Left kidney (tissue), 2 donors: ENCODE results near the gene NOS1AP. TPM values are rescaled to one million over a fixed set of nuclear protein-coding genes. Genes with fewer than 3 reads are reported as not detected.

ENCODE experiments used
- DNase-seq: peaks from one replicate; pipeline ENCODE4 v3.0.0-alpha.2; 2013
- polyA plus RNA-seq: library from polyadenylated mRNA; unstranded; fragments of 120-200 nt; gene quantifications from one replicate; pipeline ENCODE4 v1.2.1, GENCODE V29; 2013; ENCODE audit not compliant: insufficient read length

Gene NOS1AP
- polyA plus RNA-seq, 1 donor = 10.7 TPM

- DNase-seq = no peak
Observed at GRCh38 chr1:162256287-162256686, 186.8 kb downstream of the NOS1AP start.

DNA sequence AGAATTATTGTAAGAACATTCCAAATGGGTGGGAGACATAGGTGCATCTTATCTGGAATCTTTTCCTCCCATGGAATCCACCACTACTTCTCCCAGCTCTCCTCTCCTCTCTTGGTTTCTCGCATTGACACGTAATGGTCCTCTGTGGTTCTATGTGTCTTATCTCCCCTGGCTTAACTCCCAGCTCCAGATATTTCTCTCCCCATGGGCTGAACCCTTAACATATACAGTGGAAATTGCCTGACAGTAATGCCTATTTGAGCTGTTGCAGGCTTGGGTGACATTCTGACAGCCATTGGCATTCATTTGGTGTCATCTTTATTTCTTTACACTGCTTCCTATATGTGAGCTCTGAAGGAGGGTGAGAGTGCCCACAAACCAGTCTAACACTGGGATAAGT, 188.9 kb downstream of the NOS1AP start:
- DNase-seq = no peak

GRCh38 chr1:162259894-162260455, 190.5 kb downstream of the NOS1AP start:
- no peak for DNase-seq

DNA sequence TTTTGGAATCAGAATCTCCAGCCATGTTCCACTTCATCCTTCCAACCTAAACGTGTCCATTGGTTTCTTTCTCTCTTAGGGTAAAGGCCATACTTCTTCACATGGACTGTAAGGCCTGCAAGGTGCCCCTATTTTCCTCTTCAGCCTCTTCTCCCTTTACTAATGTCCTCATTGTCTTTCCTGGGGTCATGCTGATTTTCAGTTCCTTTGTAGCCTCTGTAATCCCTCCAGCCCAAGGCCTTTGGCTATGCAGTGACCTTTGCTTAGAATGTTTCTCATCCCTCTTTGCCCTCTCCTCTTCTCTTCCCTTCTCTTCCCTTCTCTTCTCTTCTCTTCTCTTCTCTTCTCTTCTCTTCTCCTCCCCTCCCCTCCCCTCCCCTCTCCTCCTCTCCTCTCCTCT, 194.6 kb downstream of the NOS1AP start:
- no peak for DNase-seq

- DNase-seq = no peak
Observed at GRCh38 chr1:162265983-162266382, 196.5 kb downstream of the NOS1AP start.

DNA sequence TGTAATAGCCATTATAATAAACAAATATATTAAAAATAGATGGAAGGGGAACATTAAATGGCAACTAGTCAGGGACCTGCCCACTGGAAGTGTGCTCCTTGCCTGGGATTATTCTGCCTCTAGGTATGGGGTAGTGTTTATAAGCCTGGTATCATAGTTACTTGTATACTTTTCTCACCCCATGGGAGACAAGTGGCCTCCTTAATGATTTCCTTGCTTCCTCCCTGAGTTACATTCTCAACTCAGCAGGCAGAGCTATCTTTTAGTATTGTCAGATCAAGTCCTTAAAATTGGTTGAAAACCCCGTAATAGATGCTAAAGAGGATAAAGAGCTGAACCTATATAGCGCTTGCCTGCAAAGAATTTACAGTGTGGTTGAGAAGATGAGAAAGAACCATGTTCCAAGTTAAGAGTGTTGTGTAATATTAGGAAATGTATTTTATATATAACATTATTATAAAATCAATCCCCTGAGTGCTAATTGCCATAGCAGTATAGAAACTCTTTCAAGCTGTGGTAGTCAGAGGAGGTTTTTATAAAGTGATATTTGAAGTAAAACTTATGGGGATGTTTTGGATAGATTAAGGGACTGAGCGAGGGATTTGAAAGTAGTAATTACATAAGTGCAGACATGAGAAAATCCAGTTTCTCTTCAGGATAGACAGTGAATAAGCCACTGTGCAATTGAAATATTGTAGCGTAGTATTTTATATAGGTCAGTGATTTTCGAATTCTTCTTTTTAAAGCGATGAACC, 200.7 kb downstream of the NOS1AP start:
- no peak for DNase-seq

DNA sequence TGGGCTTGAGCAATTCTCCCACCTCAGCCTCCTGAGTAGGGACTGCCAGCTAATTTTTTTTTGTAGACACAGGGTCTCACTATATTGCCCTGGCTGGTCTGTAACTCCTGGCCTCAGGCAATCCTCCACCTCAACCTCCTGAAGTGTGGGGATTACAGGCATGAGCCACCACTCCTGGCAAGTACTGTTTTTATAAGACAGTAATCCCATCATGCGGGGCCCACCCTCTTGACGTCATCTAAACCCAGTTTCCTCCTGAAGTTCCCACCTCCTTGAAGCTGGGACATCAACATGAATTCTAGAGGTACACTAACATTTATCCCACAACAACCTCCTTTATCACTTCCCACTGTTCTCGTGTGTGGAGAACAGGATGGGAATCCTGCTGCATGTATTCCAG, 202.5 kb downstream of the NOS1AP start:
- DNase-seq = no peak

- no peak for DNase-seq
Observed at GRCh38 chr1:162272419-162272818, 202.9 kb downstream of the NOS1AP start.

- DNase-seq = no peak
Observed at GRCh38 chr1:162275622-162276175, 206.2 kb downstream of the NOS1AP start.

DNA sequence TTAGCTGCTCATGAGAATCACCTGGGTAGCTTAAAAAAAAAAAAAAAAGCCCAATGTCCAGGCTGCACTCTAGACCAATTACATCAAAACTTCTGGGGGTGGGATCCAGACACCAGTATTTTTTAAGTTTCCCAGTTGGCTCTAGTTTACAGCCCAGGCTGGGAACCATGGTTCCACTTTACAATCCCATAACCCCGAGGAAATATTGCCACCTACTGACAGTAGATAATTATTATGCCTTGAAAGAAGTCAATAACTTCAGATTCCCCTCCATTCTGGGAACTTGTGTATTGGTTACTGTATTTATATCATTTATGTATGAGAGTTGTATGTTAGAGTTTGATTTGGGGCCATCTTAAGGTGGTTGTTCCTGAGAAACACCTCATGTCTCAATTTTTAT, 207.0 kb downstream of the NOS1AP start:
- no peak for DNase-seq

DNA sequence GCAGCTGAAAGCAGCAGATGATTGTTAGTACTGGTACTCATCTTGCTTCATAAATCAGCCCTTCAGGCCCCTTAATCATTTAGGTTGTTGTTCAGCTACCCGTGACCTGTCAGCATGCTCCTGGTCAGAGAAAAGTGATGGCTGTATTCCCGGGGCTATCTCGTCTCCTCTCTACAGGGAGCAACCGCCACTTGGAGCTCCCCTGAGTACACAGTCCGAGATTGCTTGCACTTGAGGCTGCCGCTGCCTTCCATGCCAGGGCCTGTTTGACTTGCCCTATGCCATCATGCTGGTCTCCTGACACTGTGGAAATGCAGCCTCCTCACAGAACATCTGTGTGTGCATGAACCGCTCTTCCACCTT, 209.6 kb downstream of the NOS1AP start:
- DNase-seq = no peak

DNA sequence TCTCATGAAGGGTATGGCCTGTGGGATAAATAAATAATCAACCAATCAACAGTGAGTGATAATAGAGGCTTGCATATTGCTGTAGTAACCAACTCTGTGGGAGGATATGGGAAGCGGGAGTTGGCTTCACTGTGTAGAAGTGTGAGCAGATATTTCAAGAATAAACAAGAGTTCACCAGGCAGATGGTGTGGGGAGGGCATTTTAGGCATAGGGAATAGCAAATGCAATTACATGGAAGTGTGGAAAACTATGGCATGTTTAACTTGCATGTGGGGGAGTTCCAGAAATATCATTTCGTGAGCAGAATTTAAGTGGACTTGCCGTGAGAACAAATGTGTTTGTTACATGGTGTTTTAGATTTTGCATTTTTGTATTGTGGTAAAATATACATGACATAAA, 211.9 kb downstream of the NOS1AP start:
- no peak for DNase-seq

DNA sequence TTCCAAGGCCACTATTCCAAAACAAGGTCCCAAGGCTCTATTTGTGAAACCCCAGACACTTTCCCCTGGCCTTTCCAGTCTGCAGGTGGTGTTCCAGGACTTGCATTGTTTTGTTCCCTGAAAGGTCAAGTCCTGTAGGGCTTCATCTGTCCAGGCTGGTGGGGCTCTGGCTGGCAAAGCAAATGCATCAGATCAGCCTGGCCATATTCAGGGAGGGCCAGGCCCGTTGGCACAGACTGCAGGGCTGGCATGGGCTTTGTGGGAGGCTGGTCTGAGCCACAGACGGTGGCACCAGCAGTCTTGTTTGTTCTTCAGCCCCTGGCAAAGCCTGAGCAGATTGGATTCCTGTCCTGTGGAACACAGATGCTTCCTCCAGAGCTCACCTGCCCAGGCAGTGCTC, 214.2 kb downstream of the NOS1AP start:
- no peak for DNase-seq

DNA sequence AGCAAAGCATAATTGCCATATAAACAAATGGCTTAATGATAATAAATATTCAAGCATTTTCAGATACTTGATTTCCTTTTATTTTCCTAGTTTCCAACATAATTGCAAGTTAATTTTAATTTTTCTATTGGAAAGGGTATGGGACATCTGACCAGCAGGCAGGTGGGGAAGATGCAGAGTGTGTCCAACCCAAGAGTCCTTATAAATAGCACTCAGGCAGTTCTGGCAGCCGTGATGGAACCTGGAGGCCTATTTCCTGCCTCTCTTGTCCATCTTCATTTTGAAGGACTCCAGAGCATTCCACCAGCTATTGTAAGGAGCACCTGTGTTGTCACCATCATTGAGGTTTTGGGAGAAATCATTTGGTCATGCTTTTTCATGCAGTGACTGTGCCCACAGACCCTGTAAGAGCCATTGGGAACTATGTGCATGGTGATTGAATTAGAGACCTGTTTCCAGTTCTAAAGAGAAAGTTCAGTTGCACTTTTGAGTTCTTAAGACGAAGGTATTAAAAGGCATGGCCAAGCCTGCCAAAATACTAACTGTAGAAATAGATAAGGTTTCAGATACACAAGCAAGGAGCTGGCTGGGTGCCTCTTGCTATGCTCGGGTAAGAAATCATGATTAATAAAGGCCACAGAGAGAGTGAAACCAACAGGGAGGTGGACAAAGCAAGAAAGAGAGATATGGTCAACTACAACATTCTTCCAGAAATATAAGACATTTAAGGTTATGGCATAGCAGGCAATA, 214.9 kb downstream of the NOS1AP start:
- no peak for DNase-seq

DNA sequence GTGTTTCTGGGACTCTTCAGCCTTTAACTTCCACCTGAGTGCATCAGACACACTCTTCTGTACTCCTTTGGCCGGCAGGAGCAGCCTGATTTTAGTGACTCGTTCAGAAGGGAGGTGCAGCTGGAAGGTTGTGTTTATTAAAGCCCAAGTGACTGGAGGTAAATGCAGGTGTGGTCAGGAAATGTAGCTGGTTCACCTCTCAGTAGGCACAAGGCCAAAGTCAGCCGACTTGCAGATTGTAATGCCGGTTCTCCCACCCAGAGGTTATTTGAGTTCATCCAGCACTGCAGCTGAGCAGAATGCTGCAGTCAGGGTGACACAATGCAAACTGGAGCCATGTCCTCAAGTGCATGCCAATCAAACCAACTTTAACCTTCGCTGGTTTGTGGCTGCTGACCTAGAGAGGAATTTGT, 215.7 kb downstream of the NOS1AP start:
- peak; percentile 54 for DNase-seq

- DNase-seq = no peak
Observed at GRCh38 chr1:162291000-162291399, 221.5 kb downstream of the NOS1AP start.

DNA sequence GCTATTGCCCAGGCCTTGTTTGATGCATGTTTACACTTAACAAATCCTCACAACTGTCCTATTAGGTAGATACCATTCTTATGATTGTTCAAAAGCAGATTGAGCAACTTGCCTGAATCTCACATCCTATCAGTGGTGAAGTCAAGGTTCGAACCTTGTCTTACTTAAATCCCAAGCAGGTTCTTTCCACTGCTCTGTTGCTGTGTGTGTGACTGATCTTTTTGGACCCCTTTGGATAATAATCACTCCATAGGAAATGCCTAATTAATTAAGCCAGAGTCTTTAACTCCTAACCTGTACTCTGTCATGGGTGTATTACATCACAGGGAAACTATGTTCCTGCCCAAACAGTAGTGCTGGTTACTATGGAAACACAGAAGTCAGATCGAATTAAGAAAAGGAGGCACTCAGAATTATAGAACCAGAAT, 222.9 kb downstream of the NOS1AP start:
- no peak for DNase-seq

GRCh38 chr1:162293073-162293692, 223.7 kb downstream of the NOS1AP start:
- DNase-seq = no peak

DNA sequence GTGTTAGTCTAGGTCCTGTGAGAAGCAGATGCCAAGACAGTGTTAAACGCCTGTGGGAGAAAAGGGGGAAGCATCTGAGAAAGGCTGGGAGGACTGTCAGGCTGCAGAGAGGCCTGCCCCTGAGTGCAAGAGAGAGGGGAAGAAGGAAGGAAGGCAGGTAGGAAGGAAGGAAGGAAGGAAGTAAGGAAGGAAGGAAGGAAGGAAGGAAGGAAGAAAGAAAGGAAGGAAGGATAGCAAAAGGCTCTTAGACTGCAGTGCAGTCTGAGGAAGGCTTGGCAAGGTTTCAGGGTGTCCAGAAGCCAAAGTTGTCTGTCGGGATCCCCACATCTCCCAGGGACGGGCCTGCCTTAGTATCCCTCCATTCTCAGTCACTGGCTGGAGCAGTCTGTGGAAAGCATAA, 224.5 kb downstream of the NOS1AP start:
- no peak for DNase-seq

DNA sequence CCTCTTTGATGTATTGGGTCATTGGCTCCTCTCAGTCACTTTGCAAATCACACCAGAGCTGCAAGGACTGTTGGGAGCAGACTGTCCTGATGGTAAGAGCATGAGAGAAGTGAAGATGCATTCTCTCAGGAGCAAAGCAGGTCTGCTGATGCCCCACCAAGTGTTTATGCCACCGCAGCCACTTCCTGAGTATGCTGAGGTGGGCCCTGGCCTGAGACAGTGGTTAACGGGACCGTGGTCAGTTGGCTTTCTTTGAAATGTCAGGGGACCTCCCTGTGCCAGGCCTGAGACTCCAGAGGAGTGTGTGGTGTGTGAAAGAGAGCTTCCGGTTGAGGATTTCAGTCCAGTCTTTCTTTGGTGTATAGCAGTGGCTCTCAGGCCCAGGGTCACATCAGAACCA, 227.7 kb downstream of the NOS1AP start:
- no peak for DNase-seq

GRCh38 chr1:162298266-162298665, 228.8 kb downstream of the NOS1AP start:
- no peak for DNase-seq

GRCh38 chr1:162299018-162299417, 229.5 kb downstream of the NOS1AP start:
- no peak for DNase-seq
